Measurements from ENCODE around the gene SEMA3F. TPM values are rescaled to one million over a fixed set of nuclear protein-coding genes. Genes with fewer than 3 reads are reported as not detected.

The SEMA3F gene
- total RNA-seq, 1 donor from 2014 or later = 14.5 TPM

DNA sequence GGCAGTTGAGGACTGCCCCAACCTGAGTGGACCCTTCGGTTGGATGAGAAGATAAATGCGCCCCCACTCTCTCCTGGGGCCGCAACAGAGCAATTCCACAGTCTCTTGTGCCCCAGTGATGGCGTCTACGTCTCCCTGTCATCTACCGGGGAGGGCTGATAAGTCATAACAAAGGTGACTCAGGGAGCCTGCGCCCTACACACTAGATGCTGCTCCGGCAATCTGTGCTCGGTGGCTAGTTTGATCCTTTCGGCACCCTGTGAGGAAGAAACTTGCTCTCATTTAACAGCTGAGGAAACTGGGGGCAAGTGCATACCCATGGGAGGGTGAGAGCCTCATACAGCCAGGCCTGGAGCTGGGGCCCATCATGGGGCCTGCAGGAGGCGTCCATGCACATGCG, 14.1 kb upstream of the SEMA3F start:
- Histone ChIP-seq H3K4me2 (no peak overlapping the region), H3F3A (ENCODE audit: low read depth) (peaks cover 22% of the 10 kb centered on the region), H3K9me3 (ENCODE audit: low read depth) (no peaks in the 10 kb centered on the region), H4K20me1 (ENCODE audit: low read depth) (no peaks in the 10 kb centered on the region), H3K36me3 (no peaks in the 10 kb centered on the region), H3K4me3 (no peak overlapping the region), H3K9ac (no peak overlapping the region), H3K27me3 (no peaks in the 10 kb centered on the region), H3K4me1 (peaks cover 44% of the 10 kb centered on the region), H3K79me2 (ENCODE audit: low read depth) (no peaks in the 10 kb centered on the region), H2AFZ (replicated peaks) (no peak overlapping the region), H3K27ac (no peak overlapping the region)
- H3K27ac Mint-ChIP-seq = peak overlapping the region; percentile 78
- H3K4me3 Mint-ChIP-seq = peak overlapping the region; percentile 18
- no peak for DNase-seq (ENCODE audit: low spot score)
- peaks cover 3% of the 10 kb centered on the region for H3K9me3 Mint-ChIP-seq
- TF ChIP-seq EZH2phosphoT487 (IDR thresholded peaks at IDR 0.05) (no peak), EZH2 (IDR thresholded peaks at IDR 0.05) (no peak)
- TF ChIP-seq, protein P1, sequence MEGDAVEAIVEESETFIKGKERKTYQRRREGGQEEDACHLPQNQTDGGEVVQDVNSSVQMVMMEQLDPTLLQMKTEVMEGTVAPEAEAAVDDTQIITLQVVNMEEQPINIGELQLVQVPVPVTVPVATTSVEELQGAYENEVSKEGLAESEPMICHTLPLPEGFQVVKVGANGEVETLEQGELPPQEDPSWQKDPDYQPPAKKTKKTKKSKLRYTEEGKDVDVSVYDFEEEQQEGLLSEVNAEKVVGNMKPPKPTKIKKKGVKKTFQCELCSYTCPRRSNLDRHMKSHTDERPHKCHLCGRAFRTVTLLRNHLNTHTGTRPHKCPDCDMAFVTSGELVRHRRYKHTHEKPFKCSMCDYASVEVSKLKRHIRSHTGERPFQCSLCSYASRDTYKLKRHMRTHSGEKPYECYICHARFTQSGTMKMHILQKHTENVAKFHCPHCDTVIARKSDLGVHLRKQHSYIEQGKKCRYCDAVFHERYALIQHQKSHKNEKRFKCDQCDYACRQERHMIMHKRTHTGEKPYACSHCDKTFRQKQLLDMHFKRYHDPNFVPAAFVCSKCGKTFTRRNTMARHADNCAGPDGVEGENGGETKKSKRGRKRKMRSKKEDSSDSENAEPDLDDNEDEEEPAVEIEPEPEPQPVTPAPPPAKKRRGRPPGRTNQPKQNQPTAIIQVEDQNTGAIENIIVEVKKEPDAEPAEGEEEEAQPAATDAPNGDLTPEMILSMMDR (IDR thresholded peaks at IDR 0.05) = no peak
- no peaks in the 10 kb centered on the region for H3K36me3 Mint-ChIP-seq
- peaks cover 43% of the 10 kb centered on the region for H3K4me1 Mint-ChIP-seq
- peaks cover 9% of the 10 kb centered on the region for H3K27me3 Mint-ChIP-seq (ENCODE audit: insufficient read depth, low read depth)

DNA sequence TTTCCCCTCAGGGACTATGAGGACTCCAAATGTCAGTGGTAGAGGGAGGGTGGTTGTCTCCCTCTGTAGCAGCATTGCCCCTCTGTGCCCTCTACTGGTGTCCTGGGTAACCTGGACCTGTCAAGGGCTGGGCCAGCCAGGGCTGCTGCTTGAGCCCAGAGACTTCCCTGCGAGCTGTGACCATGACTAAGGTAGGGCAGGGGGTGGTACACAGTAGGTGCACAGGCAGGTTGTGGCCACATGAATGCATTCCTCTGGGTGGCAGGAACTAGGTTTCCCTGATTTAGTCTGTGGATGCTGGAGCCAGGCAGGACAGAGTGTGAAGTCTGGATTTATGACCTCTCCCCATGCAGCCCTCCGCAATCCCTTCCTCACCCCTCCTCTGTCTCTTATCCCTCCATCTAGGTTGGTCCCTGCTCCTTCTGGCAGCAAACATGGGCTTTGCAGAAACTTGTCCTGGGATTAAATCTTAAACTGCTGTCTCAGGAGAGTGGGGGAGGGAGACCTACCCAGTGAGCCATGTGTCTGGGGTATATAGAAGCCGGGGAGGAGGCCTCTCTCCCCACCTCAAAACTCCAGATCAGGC, 8.7 kb upstream of the SEMA3F start:
- no peaks in the 10 kb centered on the region for H3K9me3 ChIP-seq (ENCODE audit: low read depth)
- Mint-ChIP-seq H3K27ac (peak overlapping the region; percentile 66), H3K27me3 (ENCODE audit: insufficient read depth, low read depth) (peaks cover 14% of the 10 kb centered on the region), H3K4me1 (peaks cover 24% of the 10 kb centered on the region), H3K36me3 (no peaks in the 10 kb centered on the region), H3K4me3 (no peak overlapping the region), H3K9me3 (peaks cover 3% of the 10 kb centered on the region)
- no peak for DNase-seq (ENCODE audit: low spot score)
- H3K4me1 ChIP-seq = peaks cover 18% of the 10 kb centered on the region
- H3K4me3 ChIP-seq = no peak overlapping the region
- no peaks in the 10 kb centered on the region for H3K27me3 ChIP-seq
- H2AFZ ChIP-seq (replicated peaks) = no peak overlapping the region
- H3K4me2 ChIP-seq = no peak overlapping the region
- TF ChIP-seq, protein P1 (IDR thresholded peaks at IDR 0.05) = peak; percentile 16
- TF ChIP-seq EZH2 (IDR thresholded peaks at IDR 0.05) = no peak
- no peaks in the 10 kb centered on the region for H3K36me3 ChIP-seq
- H3F3A ChIP-seq (ENCODE audit: low read depth) = peaks cover 13% of the 10 kb centered on the region
- no peaks in the 10 kb centered on the region for H3K79me2 ChIP-seq (ENCODE audit: low read depth)
- no peaks in the 10 kb centered on the region for H4K20me1 ChIP-seq (ENCODE audit: low read depth)
- no peak overlapping the region for H3K27ac ChIP-seq
- H3K9ac ChIP-seq = no peak overlapping the region

DNA sequence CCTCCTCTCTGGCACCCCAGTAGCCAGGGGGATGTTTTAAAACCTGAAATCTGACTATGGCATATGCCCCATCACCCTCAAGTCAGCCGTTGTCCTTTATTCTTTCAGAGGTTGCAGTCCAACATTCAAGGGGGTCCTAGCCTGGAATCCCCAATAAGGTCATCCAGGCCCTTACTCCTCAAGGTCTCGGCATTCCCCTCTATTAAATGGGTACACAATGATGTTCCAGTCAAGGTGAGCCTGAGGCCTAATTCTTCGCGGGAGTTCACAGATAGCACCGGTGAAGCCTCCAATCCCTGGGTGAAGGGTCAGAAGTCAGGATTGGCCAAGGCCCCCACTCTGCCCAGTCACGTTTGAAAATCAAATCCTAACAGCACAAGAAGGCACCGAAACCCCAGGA, 8.1 kb upstream of the SEMA3F start:
- peaks cover 24% of the 10 kb centered on the region for H3K4me1 Mint-ChIP-seq
- DNase-seq (ENCODE audit: low spot score) = no peak
- Histone ChIP-seq H3K36me3 (no peaks in the 10 kb centered on the region), H3K27ac (no peak overlapping the region), H3K4me1 (peaks cover 24% of the 10 kb centered on the region), H4K20me1 (ENCODE audit: low read depth) (no peaks in the 10 kb centered on the region), H3K79me2 (ENCODE audit: low read depth) (no peaks in the 10 kb centered on the region), H3F3A (ENCODE audit: low read depth) (peaks cover 14% of the 10 kb centered on the region), H3K4me3 (no peak overlapping the region), H3K27me3 (no peaks in the 10 kb centered on the region), H3K9ac (no peak overlapping the region), H3K9me3 (ENCODE audit: low read depth) (no peaks in the 10 kb centered on the region), H2AFZ (replicated peaks) (no peak overlapping the region), H3K4me2 (no peak overlapping the region)
- peaks cover 16% of the 10 kb centered on the region for H3K27me3 Mint-ChIP-seq (ENCODE audit: insufficient read depth, low read depth)
- H3K27ac Mint-ChIP-seq = no peak overlapping the region
- H3K36me3 Mint-ChIP-seq = no peaks in the 10 kb centered on the region
- H3K9me3 Mint-ChIP-seq = peaks cover 3% of the 10 kb centered on the region
- TF ChIP-seq, protein P1 (IDR thresholded peaks at IDR 0.05) = no peak
- TF ChIP-seq EZH2phosphoT487 (IDR thresholded peaks at IDR 0.05) (no peak), EZH2 (IDR thresholded peaks at IDR 0.05) (no peak)
- peak overlapping the region; percentile 21 for H3K4me3 Mint-ChIP-seq
